WTC11 (cell line): ENCODE data around the gene ILK. TPM values are rescaled to one million over a fixed set of nuclear protein-coding genes. Genes with fewer than 3 reads are reported as not detected.

Experiments used
- ATAC-seq: fragments of 200-7000 bp; cut with Tn5 transposase; 2 replicates; pipeline ENCODE4 v1.10.0; 2021; ENCODE audit warnings: mild to moderate bottlenecking, moderate library complexity
- CTCF ChIA-PET: fragments of 300-600 bp; sonication (Branson Sonifier 250); formaldehyde crosslinking; loops from one replicate; lab custom pipeline; 2021; ENCODE audit warnings: antibody characterized with exemption; lab: Charles Lee
- POLR2A ChIA-PET: fragments of 350-600 bp; sonication (Branson Sonifier 250); formaldehyde crosslinking; loops from one replicate; lab custom pipeline; 2021; ENCODE audit warnings: antibody characterized with exemption; lab: Charles Lee
- DNase-seq: peaks from one replicate; pipeline ENCODE4 v3.0.0; 2021; ENCODE audit warnings: low spot score
- H3K27ac Mint-ChIP-seq: 2 replicates; pipeline ENCODE4 v1.8.0; 2021; ENCODE audit warnings: mixed read lengths
- H3K27me3 Mint-ChIP-seq: 2 replicates; pipeline ENCODE4 v1.8.0; 2021; ENCODE audit warnings: low read depth, mild to moderate bottlenecking, moderate library complexity, mixed read lengths
- H3K36me3 Mint-ChIP-seq: 2 replicates; pipeline ENCODE4 v1.8.0; 2021; ENCODE audit warnings: mixed read lengths
- H3K4me1 Mint-ChIP-seq: 2 replicates; pipeline ENCODE4 v1.8.0; 2022; ENCODE audit warnings: mixed read lengths
- H3K4me3 Mint-ChIP-seq: 2 replicates; pipeline ENCODE4 v1.8.0; 2021; ENCODE audit warnings: mild to moderate bottlenecking, moderate library complexity, mixed read lengths
- H3K9me3 Mint-ChIP-seq: 2 replicates; pipeline ENCODE4 v1.8.0; 2021; ENCODE audit warnings: mixed read lengths
- CREB1 ChIP-seq: sonication (generic); formaldehyde crosslinking; IDR thresholded peaks from 2 replicates; pipeline ENCODE4 v1.8.0; 2023; ENCODE audit warnings: mild to moderate bottlenecking, missing genetic modification reagents
- ESRRA ChIP-seq: sonication (generic); formaldehyde crosslinking; IDR thresholded peaks from 2 replicates; pipeline ENCODE4 v1.8.1; 2022; ENCODE audit warnings: mild to moderate bottlenecking, missing genetic modification reagents, borderline replicate concordance
- GTF2I ChIP-seq: fragments of 250-450 bp; sonication (Bioruptor Pico); conservative IDR thresholded peaks from 2 replicates; pipeline ENCODE4 v1.4.0; 2021; ENCODE audit warnings: mild to moderate bottlenecking
- KAT7 ChIP-seq: sonication (generic); formaldehyde crosslinking; IDR thresholded peaks from 2 replicates; pipeline ENCODE4 v1.8.1; 2023; ENCODE audit warnings: missing genetic modification reagents, mild to moderate bottlenecking, borderline replicate concordance
- MYBL2 ChIP-seq: sonication (generic); formaldehyde crosslinking; IDR thresholded peaks from 2 replicates; pipeline ENCODE4 v1.8.1; 2023; ENCODE audit warnings: mild to moderate bottlenecking, moderate library complexity, missing genetic modification reagents
- NFYB ChIP-seq: sonication (generic); formaldehyde crosslinking; conservative IDR thresholded peaks from 2 replicates; pipeline ENCODE4 v1.8.0; 2022; ENCODE audit warnings: low read depth, missing genetic modification reagents
- RELA ChIP-seq: sonication (generic); formaldehyde crosslinking; IDR thresholded peaks from 2 replicates; pipeline ENCODE4 v1.8.1; 2022; ENCODE audit warnings: missing genetic modification reagents, mild to moderate bottlenecking, borderline replicate concordance
- SMAD4 ChIP-seq: sonication (generic); formaldehyde crosslinking; IDR thresholded peaks from 2 replicates; pipeline ENCODE4 v1.8.0; 2022; ENCODE audit warnings: mild to moderate bottlenecking, missing genetic modification reagents
- TCF7 ChIP-seq: sonication (generic); formaldehyde crosslinking; IDR thresholded peaks from 2 replicates; pipeline ENCODE4 v1.8.0; 2022; ENCODE audit warnings: mild to moderate bottlenecking, low read depth, missing genetic modification reagents, moderate library complexity
- TP53 ChIP-seq: sonication (generic); formaldehyde crosslinking; IDR thresholded peaks from 2 replicates; pipeline ENCODE4 v1.8.1; 2023; ENCODE audit warnings: mild to moderate bottlenecking, missing genetic modification reagents
- ZNF121 ChIP-seq: sonication (generic); formaldehyde crosslinking; IDR thresholded peaks from 2 replicates; pipeline ENCODE4 v1.8.0; 2023; ENCODE audit warnings: missing genetic modification reagents
- ZNF232 ChIP-seq: sonication (generic); formaldehyde crosslinking; IDR thresholded peaks from 2 replicates; pipeline ENCODE4 v1.8.0; 2022; ENCODE audit warnings: mild to moderate bottlenecking, missing genetic modification reagents
- ZNF416 ChIP-seq: fragments of 250-450 bp; sonication (Bioruptor Pico); IDR thresholded peaks from 2 replicates; pipeline ENCODE4 v1.9.0; 2021; ENCODE audit warnings: mild to moderate bottlenecking, inconsistent platforms
- ZNF423 ChIP-seq: fragments of 250-450 bp; sonication (Bioruptor Pico); IDR thresholded peaks from 2 replicates; pipeline ENCODE4 v2.1.2; 2022; ENCODE audit warnings: mild to moderate bottlenecking, moderate library complexity
- total RNA-seq: library from RNA; stranded (reverse); gene quantifications from 3 replicates; pipeline ENCODE4 v1.2.3, GENCODE V29; 2021
- TF ChIP-seq, protein P1 (sequence below): fragments of 250-450 bp; sonication (Bioruptor Pico); IDR thresholded peaks from 2 replicates; pipeline ENCODE4 v1.9.0; 2021; ENCODE audit warnings: mild to moderate bottlenecking, borderline replicate concordance
- TF ChIP-seq, protein P2 (sequence below): sonication (generic); formaldehyde crosslinking; IDR thresholded peaks from 2 replicates; pipeline ENCODE4 v1.8.0; 2023; ENCODE audit warnings: mild to moderate bottlenecking, missing genetic modification reagents
- TF ChIP-seq, protein P3 (sequence below): sonication (generic); formaldehyde crosslinking; IDR thresholded peaks from 2 replicates; pipeline ENCODE4 v1.8.1; 2023; ENCODE audit warnings: mild to moderate bottlenecking, missing genetic modification reagents
- TF ChIP-seq, protein P4 (sequence below): sonication (generic); formaldehyde crosslinking; IDR thresholded peaks from 2 replicates; pipeline ENCODE4 v1.8.1; 2023; ENCODE audit warnings: mild to moderate bottlenecking, missing genetic modification reagents, moderate library complexity
- TF ChIP-seq, protein P5 (sequence below): sonication (generic); formaldehyde crosslinking; conservative IDR thresholded peaks from 2 replicates; pipeline ENCODE4 v1.8.1; 2022; ENCODE audit warnings: mild to moderate bottlenecking, missing genetic modification reagents
- TF ChIP-seq, protein P6 (sequence below): fragments of 250-450 bp; sonication (Bioruptor Pico); IDR thresholded peaks from 2 replicates; pipeline ENCODE4 v1.9.0; 2021; ENCODE audit warnings: moderate library complexity, mild to moderate bottlenecking, inconsistent platforms, borderline replicate concordance

Gene ILK
- total RNA-seq, 1 experiment from 2014 or later: 97.7 TPM

DNA sequence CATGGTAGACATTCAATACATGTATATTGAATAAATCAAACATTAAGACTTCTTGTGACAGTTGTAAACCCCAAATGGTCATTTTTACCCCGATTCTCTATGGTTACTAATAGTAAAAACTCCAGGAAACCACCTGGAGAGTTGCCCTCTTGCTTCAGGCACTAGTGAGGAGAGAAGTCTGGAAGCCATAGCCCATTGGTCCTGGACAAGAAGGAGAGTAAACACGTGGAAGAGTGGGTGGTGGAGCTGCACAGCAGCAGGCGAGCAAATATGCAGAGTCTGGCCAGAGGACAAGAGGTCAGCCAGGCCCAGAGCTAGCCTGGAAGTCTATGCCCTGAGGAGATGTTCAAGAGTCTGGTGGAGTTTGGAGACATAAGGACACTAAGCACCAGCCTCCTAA, 34.3 kb downstream of the ILK start:
- Mint-ChIP-seq H3K27ac (no peak overlapping the region), H3K36me3 (no peaks in the 10 kb centered on the region), H3K4me3 (no peak overlapping the region), H3K4me1 (no peaks in the 10 kb centered on the region), H3K27me3 (no peaks in the 10 kb centered on the region), H3K9me3 (no peaks in the 10 kb centered on the region)
- TF ChIP-seq TP53 (CRISPR knock-in tag) (no peak), SMAD4 (no peak), MYBL2 (CRISPR knock-in tag) (no peak), GTF2I (CRISPR knock-in tag) (no peak), TCF7 (CRISPR knock-in tag) (no peak), ZNF232 (no peak), NFYB (CRISPR knock-in tag) (no peak)
- TF ChIP-seq, protein P1, sequence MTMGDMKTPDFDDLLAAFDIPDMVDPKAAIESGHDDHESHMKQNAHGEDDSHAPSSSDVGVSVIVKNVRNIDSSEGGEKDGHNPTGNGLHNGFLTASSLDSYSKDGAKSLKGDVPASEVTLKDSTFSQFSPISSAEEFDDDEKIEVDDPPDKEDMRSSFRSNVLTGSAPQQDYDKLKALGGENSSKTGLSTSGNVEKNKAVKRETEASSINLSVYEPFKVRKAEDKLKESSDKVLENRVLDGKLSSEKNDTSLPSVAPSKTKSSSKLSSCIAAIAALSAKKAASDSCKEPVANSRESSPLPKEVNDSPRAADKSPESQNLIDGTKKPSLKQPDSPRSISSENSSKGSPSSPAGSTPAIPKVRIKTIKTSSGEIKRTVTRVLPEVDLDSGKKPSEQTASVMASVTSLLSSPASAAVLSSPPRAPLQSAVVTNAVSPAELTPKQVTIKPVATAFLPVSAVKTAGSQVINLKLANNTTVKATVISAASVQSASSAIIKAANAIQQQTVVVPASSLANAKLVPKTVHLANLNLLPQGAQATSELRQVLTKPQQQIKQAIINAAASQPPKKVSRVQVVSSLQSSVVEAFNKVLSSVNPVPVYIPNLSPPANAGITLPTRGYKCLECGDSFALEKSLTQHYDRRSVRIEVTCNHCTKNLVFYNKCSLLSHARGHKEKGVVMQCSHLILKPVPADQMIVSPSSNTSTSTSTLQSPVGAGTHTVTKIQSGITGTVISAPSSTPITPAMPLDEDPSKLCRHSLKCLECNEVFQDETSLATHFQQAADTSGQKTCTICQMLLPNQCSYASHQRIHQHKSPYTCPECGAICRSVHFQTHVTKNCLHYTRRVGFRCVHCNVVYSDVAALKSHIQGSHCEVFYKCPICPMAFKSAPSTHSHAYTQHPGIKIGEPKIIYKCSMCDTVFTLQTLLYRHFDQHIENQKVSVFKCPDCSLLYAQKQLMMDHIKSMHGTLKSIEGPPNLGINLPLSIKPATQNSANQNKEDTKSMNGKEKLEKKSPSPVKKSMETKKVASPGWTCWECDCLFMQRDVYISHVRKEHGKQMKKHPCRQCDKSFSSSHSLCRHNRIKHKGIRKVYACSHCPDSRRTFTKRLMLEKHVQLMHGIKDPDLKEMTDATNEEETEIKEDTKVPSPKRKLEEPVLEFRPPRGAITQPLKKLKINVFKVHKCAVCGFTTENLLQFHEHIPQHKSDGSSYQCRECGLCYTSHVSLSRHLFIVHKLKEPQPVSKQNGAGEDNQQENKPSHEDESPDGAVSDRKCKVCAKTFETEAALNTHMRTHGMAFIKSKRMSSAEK (CRISPR knock-in tag): no peak
- DNase-seq (no peak), ATAC-seq (no peak)
- ChIA-PET CTCF (interaction anchor here (1.0 kb wide), 1 partner anchor 70 kb away, joined by 3 read pairs; no protein-coding TSS in a partner anchor), POLR2A (no interaction called here)

DNA sequence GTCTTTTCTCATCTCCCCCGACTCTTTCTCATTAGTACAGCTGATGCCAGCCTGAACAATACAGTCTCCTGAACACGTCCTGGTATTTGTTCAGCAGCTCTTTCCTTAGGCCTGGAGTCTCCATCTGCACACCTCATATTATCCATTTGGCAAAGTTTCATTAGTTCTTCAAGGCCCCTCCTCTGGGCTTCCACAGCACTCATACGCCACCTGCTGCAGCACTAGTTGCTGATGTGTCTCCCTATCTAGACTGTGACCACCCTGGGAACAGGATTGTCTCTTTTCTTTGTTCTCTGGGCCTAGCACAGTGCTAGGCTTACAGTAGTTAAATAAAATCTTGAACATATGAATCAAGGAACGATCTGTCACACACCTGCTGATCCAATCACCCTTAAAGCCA, 34.9 kb downstream of the ILK start:
- no peak for DNase-seq
- ChIA-PET POLR2A (no interaction called here), CTCF (interaction anchor here (1.0 to 1.1 kb wide), 2 partner anchors 30 to 70 kb away, joined by 3 read pairs; no protein-coding TSS in a partner anchor)
- Mint-ChIP-seq H3K36me3 (no peaks in the 10 kb centered on the region), H3K9me3 (no peaks in the 10 kb centered on the region), H3K27me3 (no peaks in the 10 kb centered on the region), H3K4me1 (no peaks in the 10 kb centered on the region), H3K27ac (no peak overlapping the region), H3K4me3 (no peak overlapping the region)
- no peak for ATAC-seq
- no peak for TF ChIP-seq ZNF416 (CRISPR knock-in tag)
- TF ChIP-seq, protein P2, sequence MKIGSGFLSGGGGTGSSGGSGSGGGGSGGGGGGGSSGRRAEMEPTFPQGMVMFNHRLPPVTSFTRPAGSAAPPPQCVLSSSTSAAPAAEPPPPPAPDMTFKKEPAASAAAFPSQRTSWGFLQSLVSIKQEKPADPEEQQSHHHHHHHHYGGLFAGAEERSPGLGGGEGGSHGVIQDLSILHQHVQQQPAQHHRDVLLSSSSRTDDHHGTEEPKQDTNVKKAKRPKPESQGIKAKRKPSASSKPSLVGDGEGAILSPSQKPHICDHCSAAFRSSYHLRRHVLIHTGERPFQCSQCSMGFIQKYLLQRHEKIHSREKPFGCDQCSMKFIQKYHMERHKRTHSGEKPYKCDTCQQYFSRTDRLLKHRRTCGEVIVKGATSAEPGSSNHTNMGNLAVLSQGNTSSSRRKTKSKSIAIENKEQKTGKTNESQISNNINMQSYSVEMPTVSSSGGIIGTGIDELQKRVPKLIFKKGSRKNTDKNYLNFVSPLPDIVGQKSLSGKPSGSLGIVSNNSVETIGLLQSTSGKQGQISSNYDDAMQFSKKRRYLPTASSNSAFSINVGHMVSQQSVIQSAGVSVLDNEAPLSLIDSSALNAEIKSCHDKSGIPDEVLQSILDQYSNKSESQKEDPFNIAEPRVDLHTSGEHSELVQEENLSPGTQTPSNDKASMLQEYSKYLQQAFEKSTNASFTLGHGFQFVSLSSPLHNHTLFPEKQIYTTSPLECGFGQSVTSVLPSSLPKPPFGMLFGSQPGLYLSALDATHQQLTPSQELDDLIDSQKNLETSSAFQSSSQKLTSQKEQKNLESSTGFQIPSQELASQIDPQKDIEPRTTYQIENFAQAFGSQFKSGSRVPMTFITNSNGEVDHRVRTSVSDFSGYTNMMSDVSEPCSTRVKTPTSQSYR (CRISPR knock-in tag): no peak
- no peak for TF ChIP-seq ZNF232
- no peak for TF ChIP-seq RELA (CRISPR knock-in tag)
- TF ChIP-seq, protein P3, sequence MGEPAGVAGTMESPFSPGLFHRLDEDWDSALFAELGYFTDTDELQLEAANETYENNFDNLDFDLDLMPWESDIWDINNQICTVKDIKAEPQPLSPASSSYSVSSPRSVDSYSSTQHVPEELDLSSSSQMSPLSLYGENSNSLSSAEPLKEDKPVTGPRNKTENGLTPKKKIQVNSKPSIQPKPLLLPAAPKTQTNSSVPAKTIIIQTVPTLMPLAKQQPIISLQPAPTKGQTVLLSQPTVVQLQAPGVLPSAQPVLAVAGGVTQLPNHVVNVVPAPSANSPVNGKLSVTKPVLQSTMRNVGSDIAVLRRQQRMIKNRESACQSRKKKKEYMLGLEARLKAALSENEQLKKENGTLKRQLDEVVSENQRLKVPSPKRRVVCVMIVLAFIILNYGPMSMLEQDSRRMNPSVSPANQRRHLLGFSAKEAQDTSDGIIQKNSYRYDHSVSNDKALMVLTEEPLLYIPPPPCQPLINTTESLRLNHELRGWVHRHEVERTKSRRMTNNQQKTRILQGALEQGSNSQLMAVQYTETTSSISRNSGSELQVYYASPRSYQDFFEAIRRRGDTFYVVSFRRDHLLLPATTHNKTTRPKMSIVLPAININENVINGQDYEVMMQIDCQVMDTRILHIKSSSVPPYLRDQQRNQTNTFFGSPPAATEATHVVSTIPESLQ: no peak
- TF ChIP-seq TCF7 (CRISPR knock-in tag): no peak
- TF ChIP-seq, protein P4, sequence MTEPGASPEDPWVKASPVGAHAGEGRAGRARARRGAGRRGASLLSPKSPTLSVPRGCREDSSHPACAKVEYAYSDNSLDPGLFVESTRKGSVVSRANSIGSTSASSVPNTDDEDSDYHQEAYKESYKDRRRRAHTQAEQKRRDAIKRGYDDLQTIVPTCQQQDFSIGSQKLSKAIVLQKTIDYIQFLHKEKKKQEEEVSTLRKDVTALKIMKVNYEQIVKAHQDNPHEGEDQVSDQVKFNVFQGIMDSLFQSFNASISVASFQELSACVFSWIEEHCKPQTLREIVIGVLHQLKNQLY (CRISPR knock-in tag): no peak
- TF ChIP-seq, protein P5, sequence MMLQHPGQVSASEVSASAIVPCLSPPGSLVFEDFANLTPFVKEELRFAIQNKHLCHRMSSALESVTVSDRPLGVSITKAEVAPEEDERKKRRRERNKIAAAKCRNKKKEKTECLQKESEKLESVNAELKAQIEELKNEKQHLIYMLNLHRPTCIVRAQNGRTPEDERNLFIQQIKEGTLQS (CRISPR knock-in tag): no peak
- TF ChIP-seq, protein P1 (CRISPR knock-in tag): no peak
- TF ChIP-seq ZNF423: no peak
- no peak for TF ChIP-seq ESRRA (CRISPR knock-in tag)
- TF ChIP-seq GTF2I (CRISPR knock-in tag): no peak
- no peak for TF ChIP-seq ZNF121 (CRISPR knock-in tag)
- no peak for TF ChIP-seq KAT7 (CRISPR knock-in tag)
- TF ChIP-seq, protein P6, sequence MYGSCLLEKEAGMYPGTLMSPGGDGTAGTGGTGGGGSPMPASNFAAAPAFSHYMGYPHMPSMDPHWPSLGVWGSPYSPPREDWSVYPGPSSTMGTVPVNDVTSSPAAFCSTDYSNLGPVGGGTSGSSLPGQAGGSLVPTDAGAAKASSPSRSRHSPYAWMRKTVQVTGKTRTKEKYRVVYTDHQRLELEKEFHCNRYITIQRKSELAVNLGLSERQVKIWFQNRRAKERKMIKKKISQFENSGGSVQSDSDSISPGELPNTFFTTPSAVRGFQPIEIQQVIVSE (CRISPR knock-in tag): no peak
- no peak for TF ChIP-seq CREB1 (CRISPR knock-in tag)
